HEK293T (cell line): Measurements from ENCODE around the gene RAMAC.

Experiments used
- BHLHE40 ChIP-seq: fragments of 450-650 bp; IDR thresholded peaks from 2 replicates; pipeline ENCODE4 v1.6.1; 2016; ENCODE audit warnings: mild to moderate bottlenecking, moderate library complexity, borderline replicate concordance
- CTBP1 ChIP-seq: fragments of 450-650 bp; IDR thresholded peaks from 2 replicates; pipeline ENCODE4 v1.6.1; 2016; ENCODE audit warnings: borderline replicate concordance
- ELF4 ChIP-seq: fragments of 450-650 bp; IDR thresholded peaks from 2 replicates; pipeline ENCODE4 v1.6.1; 2017; ENCODE audit warnings: antibody characterized with exemption
- FOXA1 ChIP-seq: fragments of 450-650 bp; IDR thresholded peaks from 2 replicates; pipeline ENCODE4 v1.6.1; 2016; ENCODE audit warnings: mild to moderate bottlenecking
- FOXK2 ChIP-seq: fragments of 450-650 bp; IDR thresholded peaks from 2 replicates; pipeline ENCODE4 v1.6.1; 2016; ENCODE audit warnings: mild to moderate bottlenecking
- FOXM1 ChIP-seq: fragments of 450-650 bp; IDR thresholded peaks from 2 replicates; pipeline ENCODE4 v1.6.1; 2017; ENCODE audit warnings: mild to moderate bottlenecking, borderline replicate concordance
- HDGF ChIP-seq: fragments of 450-650 bp; IDR thresholded peaks from 2 replicates; pipeline ENCODE4 v1.6.1; 2017; ENCODE audit warnings: antibody characterized with exemption, borderline replicate concordance
- LEF1 ChIP-seq: fragments of 450-650 bp; IDR thresholded peaks from 2 replicates; pipeline ENCODE4 v1.6.1; 2017; ENCODE audit warnings: mild to moderate bottlenecking, borderline replicate concordance
- NFRKB ChIP-seq: fragments of 450-650 bp; IDR thresholded peaks from 2 replicates; pipeline ENCODE4 v1.6.1; 2016; ENCODE audit warnings: mild to moderate bottlenecking, moderate library complexity
- SP1 ChIP-seq: fragments of 450-650 bp; IDR thresholded peaks from 2 replicates; pipeline ENCODE4 v1.6.1; 2017
- SUZ12 ChIP-seq: fragments of 450-650 bp; IDR thresholded peaks from 2 replicates; pipeline ENCODE4 v1.6.1; 2016; ENCODE audit warnings: mild to moderate bottlenecking
- TARDBP ChIP-seq: fragments of 450-650 bp; IDR thresholded peaks from 2 replicates; pipeline ENCODE4 v1.6.1; 2016
- TF ChIP-seq, protein P1 (sequence below): fragments of 450-650 bp; IDR thresholded peaks from 2 replicates; pipeline ENCODE4 v1.6.1; 2016

- TF ChIP-seq LEF1: no peak
- no peak for TF ChIP-seq HDGF
- TF ChIP-seq ELF4: peak; percentile 50; the same call in 1 of the 2 replicates
- TF ChIP-seq TARDBP: no peak
- 0 out of 2 replicates have a peak, but pooled peaks have one; percentile 31 for TF ChIP-seq CTBP1
- no peak for TF ChIP-seq NFRKB
- no peak for TF ChIP-seq FOXA1
- TF ChIP-seq SUZ12: no peak
- TF ChIP-seq, protein P1, sequence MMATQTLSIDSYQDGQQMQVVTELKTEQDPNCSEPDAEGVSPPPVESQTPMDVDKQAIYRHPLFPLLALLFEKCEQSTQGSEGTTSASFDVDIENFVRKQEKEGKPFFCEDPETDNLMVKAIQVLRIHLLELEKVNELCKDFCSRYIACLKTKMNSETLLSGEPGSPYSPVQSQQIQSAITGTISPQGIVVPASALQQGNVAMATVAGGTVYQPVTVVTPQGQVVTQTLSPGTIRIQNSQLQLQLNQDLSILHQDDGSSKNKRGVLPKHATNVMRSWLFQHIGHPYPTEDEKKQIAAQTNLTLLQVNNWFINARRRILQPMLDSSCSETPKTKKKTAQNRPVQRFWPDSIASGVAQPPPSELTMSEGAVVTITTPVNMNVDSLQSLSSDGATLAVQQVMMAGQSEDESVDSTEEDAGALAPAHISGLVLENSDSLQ: peak; percentile 79
- TF ChIP-seq FOXM1: no peak
- no peak for TF ChIP-seq BHLHE40
- no peak for TF ChIP-seq SP1
- no peak for TF ChIP-seq FOXK2
These were observed at the start of gene RAMAC for GRCh38 chr15:82985688-82986441.
